ENCODE measurements around the gene KCNC1. TPM values are rescaled to one million over a fixed set of nuclear protein-coding genes. Genes with fewer than 3 reads are reported as not detected.

KCNC1 gene
- total and polyA plus RNA-seq, 3 donors from 2014 or later, result 3.3 to 5.8 (median 5.2) TPM

GRCh38 chr11:17695454-17696441 lies 38.8 kb upstream of the KCNC1 start:
- Histone ChIP-seq H3K4me1 (no peaks in the 10 kb centered on the region), H3K36me3 (ENCODE audit: low read depth, missing control alignments) (no peaks in the 10 kb centered on the region), H3K27me3 (no peaks in the 10 kb centered on the region), H3K27ac (no peak overlapping the region), H3K4me3 (peak overlapping the region in 1 of 2 donors; percentile 17), H3K9me3 (no peaks in the 10 kb centered on the region)
- TF ChIP-seq CTCF (IDR thresholded peaks at IDR 0.05) (no peak), POLR2A (IDR thresholded peaks at IDR 0.05) (no peak)
- intact Hi-C loops (cut with DNase I; ENCODE audit: low total_unique reads), result no loop called here
- 6 to 9% methylated on average over 21 to 58 of the region's 68 CpGs for WGBS, 2 donors
- DNase-seq, result no peak

GRCh38 chr11:17696741-17697140 lies 37.8 kb upstream of the KCNC1 start:
- Histone ChIP-seq H3K4me1 (no peaks in the 10 kb centered on the region), H3K27me3 (no peaks in the 10 kb centered on the region), H3K36me3 (ENCODE audit: low read depth, missing control alignments) (no peaks in the 10 kb centered on the region), H3K9me3 (no peaks in the 10 kb centered on the region), H3K27ac (no peak overlapping the region), H3K4me3 (no peak overlapping the region)
- no peak for DNase-seq
- intact Hi-C loops (cut with DNase I; ENCODE audit: low total_unique reads), result no loop called here
- WGBS, 2 donors, result 71 to 79% methylated on average over 5 of the region's 5 CpGs
- TF ChIP-seq POLR2A (IDR thresholded peaks at IDR 0.05), result no peak
- no peak for TF ChIP-seq CTCF (IDR thresholded peaks at IDR 0.05)

- DNase-seq, result no peak
- TF ChIP-seq CTCF (IDR thresholded peaks at IDR 0.05) (no peak), POLR2A (IDR thresholded peaks at IDR 0.05) (no peak)
- Histone ChIP-seq H3K27me3 (no peaks in the 10 kb centered on the region), H3K4me1 (no peaks in the 10 kb centered on the region), H3K9me3 (no peaks in the 10 kb centered on the region), H3K4me3 (no peak overlapping the region), H3K36me3 (ENCODE audit: low read depth, missing control alignments) (no peaks in the 10 kb centered on the region), H3K27ac (no peak overlapping the region)
- intact Hi-C loops (cut with DNase I; ENCODE audit: low total_unique reads), result no loop called here
- WGBS, 2 donors, result 60 to 67% methylated on average over 5 to 6 of the region's 6 CpGs
These were observed 37.2 kb upstream of the KCNC1 start for GRCh38 chr11:17697175-17697949.

- H3K9me3 ChIP-seq, result no peaks in the 10 kb centered on the region
- DNase-seq, result no peak
- intact Hi-C loops (cut with DNase I; ENCODE audit: low total_unique reads), result no loop called here
- WGBS, 2 donors, result 72 to 77% methylated on average over 2 to 5 of the region's 5 CpGs
- H3K4me1 ChIP-seq, result no peaks in the 10 kb centered on the region
- no peaks in the 10 kb centered on the region for H3K36me3 ChIP-seq (ENCODE audit: low read depth, missing control alignments)
- no peaks in the 10 kb centered on the region for H3K27me3 ChIP-seq
- no peak overlapping the region for H3K4me3 ChIP-seq
- H3K27ac ChIP-seq, result no peak overlapping the region
- TF ChIP-seq CTCF (IDR thresholded peaks at IDR 0.05) (no peak), POLR2A (IDR thresholded peaks at IDR 0.05) (no peak)
These were observed 35.1 kb upstream of the KCNC1 start for GRCh38 chr11:17699147-17700114.
